Activated CD4-positive, alpha-beta memory T cell treated with anti-CD3 and anti-CD28 coated beads for 36 hours (primary cell): ENCODE data around the gene FBXL19. TPM values are rescaled to one million over a fixed set of nuclear protein-coding genes. Genes with fewer than 3 reads are reported as not detected.
A peak's percentile ranks its signal among the peaks of the same experiment; 100 is the strongest.

ENCODE experiments used
- CTCF ChIA-PET: fragments of 350-600 bp; sonication (Branson Sonifier 250); formaldehyde crosslinking; loops from one replicate; lab custom pipeline; 2021; ENCODE audit warnings: antibody characterized with exemption, inconsistent platforms; lab: Charles Lee
- POLR2A ChIA-PET: fragments of 350-600 bp; sonication (Branson Sonifier 250); formaldehyde crosslinking; loops from one replicate; lab custom pipeline; 2021; ENCODE audit warnings: antibody characterized with exemption; lab: Charles Lee
- DNase-seq: peaks from one replicate; pipeline ENCODE4 v3.0.0-alpha.2; 2020
- H3K27ac Mint-ChIP-seq: one replicate; pipeline ENCODE4 v1.8.0; 2021; ENCODE audit warnings: mixed read lengths
- H3K27me3 Mint-ChIP-seq: one replicate; pipeline ENCODE4 v1.8.0; 2021; ENCODE audit warnings: mixed read lengths
- H3K36me3 Mint-ChIP-seq: one replicate; pipeline ENCODE4 v1.8.0; 2021; ENCODE audit warnings: mixed read lengths
- H3K4me1 Mint-ChIP-seq: one replicate; pipeline ENCODE4 v1.8.0; 2021; ENCODE audit warnings: low read depth, mixed read lengths
- H3K4me3 Mint-ChIP-seq: one replicate; pipeline ENCODE4 v1.8.0; 2021; ENCODE audit warnings: mild to moderate bottlenecking, mixed read lengths
- H3K9me3 Mint-ChIP-seq: one replicate; pipeline ENCODE4 v1.8.0; 2021; ENCODE audit warnings: mixed read lengths
- intact Hi-C: fragments of 100-400 bp; cut with micrococcal nuclease; formaldehyde crosslinking; loops from one replicate; pipeline ENCODE4 v1.15.1; 2023
- total RNA-seq, 2 experiments: library from RNA; stranded (reverse); gene quantifications; one replicate each; pipeline ENCODE4 v1.2.3, GENCODE V29; 2021

FBXL19 gene
- total RNA-seq, 2 experiments from 2014 or later, result 21.0 to 22.2 TPM

GRCh38 chr16:30924076-30924912, 922 bp downstream of the FBXL19 start:
- peak overlapping the region; percentile 33 for H3K27ac Mint-ChIP-seq
- H3K9me3 Mint-ChIP-seq, result no peaks in the 10 kb centered on the region
- ChIA-PET CTCF (interaction anchor here (0.6 to 1.2 kb wide), 3 partner anchors 16 to 519 kb away, joined by 3 read pairs; no protein-coding TSS in a partner anchor), POLR2A (no interaction called here)
- H3K4me3 Mint-ChIP-seq, result peak overlapping the region; percentile 76
- peaks cover 10% of the 10 kb centered on the region for H3K4me1 Mint-ChIP-seq
- H3K27me3 Mint-ChIP-seq, result no peaks in the 10 kb centered on the region
- intact Hi-C loops, result loop anchor here (10.0 kb wide), 1 partner anchor 549 kb away; the partner anchor contains the start of genes MYL11 and TBC1D10B
- DNase-seq, result peak; percentile 35
- H3K36me3 Mint-ChIP-seq, result peaks cover 3% of the 10 kb centered on the region

- Mint-ChIP-seq H3K4me1 (peaks cover 10% of the 10 kb centered on the region), H3K4me3 (peak overlapping the region; percentile 76), H3K27me3 (no peaks in the 10 kb centered on the region), H3K36me3 (peaks cover 3% of the 10 kb centered on the region), H3K9me3 (no peaks in the 10 kb centered on the region), H3K27ac (no peak overlapping the region)
- intact Hi-C loops, result loop anchor here (10.0 kb wide), 1 partner anchor 550 kb away; the partner anchor contains the start of genes MYL11 and TBC1D10B
- no peak for DNase-seq
- POLR2A ChIA-PET, result interaction anchor here (0.7 kb wide), 1 partner anchor 9 kb away, joined by 3 read pairs; no protein-coding TSS in a partner anchor
- CTCF ChIA-PET, result interaction anchor here (0.6 to 1.9 kb wide), 4 partner anchors 15 to 518 kb away, joined by 3 to 4 read pairs (median 3); no protein-coding TSS in a partner anchor
Observed at GRCh38 chr16:30924913-30925631, 1.7 kb downstream of the FBXL19 start.

GRCh38 chr16:30925632-30925987, 2.2 kb downstream of the FBXL19 start:
- intact Hi-C loops, result loop anchor here (10.0 kb wide), 1 partner anchor 551 kb away; the partner anchor contains the start of genes MYL11 and TBC1D10B
- Mint-ChIP-seq H3K27ac (no peak overlapping the region), H3K9me3 (no peaks in the 10 kb centered on the region), H3K4me1 (peaks cover 10% of the 10 kb centered on the region), H3K27me3 (no peaks in the 10 kb centered on the region), H3K36me3 (peaks cover 4% of the 10 kb centered on the region), H3K4me3 (no peak overlapping the region)
- ChIA-PET POLR2A (interaction anchor here (0.7 kb wide), 1 partner anchor 8 kb away, joined by 3 read pairs; no protein-coding TSS in a partner anchor), CTCF (interaction anchor here (1.5 to 1.9 kb wide), 2 partner anchors 17 to 81 kb away, joined by 4 to 7 read pairs; no protein-coding TSS in a partner anchor)
- no peak for DNase-seq

- H3K4me3 Mint-ChIP-seq, result no peak overlapping the region
- POLR2A ChIA-PET, result no interaction called here
Observed at GRCh38 chr16:30925995-30926811, 2.8 kb downstream of the FBXL19 start.

GRCh38 chr16:30926937-30927788, 3.8 kb downstream of the FBXL19 start:
- Mint-ChIP-seq H3K4me1 (peaks cover 10% of the 10 kb centered on the region), H3K27me3 (no peaks in the 10 kb centered on the region), H3K9me3 (no peaks in the 10 kb centered on the region), H3K4me3 (no peak overlapping the region), H3K27ac (no peak overlapping the region), H3K36me3 (peaks cover 5% of the 10 kb centered on the region)
- no peak for DNase-seq
- intact Hi-C loops, result loop anchor here (10.0 kb wide), 1 partner anchor 552 kb away; the partner anchor contains the start of genes MYL11 and TBC1D10B
- CTCF ChIA-PET, result interaction anchor here (0.7 to 1.9 kb wide), 4 partner anchors 13 to 83 kb away, joined by 3 to 7 read pairs (median 4); no protein-coding TSS in a partner anchor
- POLR2A ChIA-PET, result no interaction called here

More at GRCh38 chr16:30925995-30926811, 2.8 kb downstream of the FBXL19 start:
- intact Hi-C loops, result loop anchor here (10.0 kb wide), 1 partner anchor 551 kb away; the partner anchor contains the start of genes MYL11 and TBC1D10B
- no peaks in the 10 kb centered on the region for H3K9me3 Mint-ChIP-seq
- peaks cover 10% of the 10 kb centered on the region for H3K4me1 Mint-ChIP-seq
- H3K36me3 Mint-ChIP-seq, result peaks cover 4% of the 10 kb centered on the region
- DNase-seq, result no peak
- no peaks in the 10 kb centered on the region for H3K27me3 Mint-ChIP-seq
- H3K27ac Mint-ChIP-seq, result no peak overlapping the region
- CTCF ChIA-PET, result interaction anchor here (1.5 to 1.9 kb wide), 2 partner anchors 16 to 82 kb away, joined by 4 to 7 read pairs; no protein-coding TSS in a partner anchor

GRCh38 chr16:30927789-30928378, 4.5 kb downstream of the FBXL19 start:
- H3K36me3 Mint-ChIP-seq, result peaks cover 9% of the 10 kb centered on the region
- H3K27ac Mint-ChIP-seq, result no peak overlapping the region
- H3K4me1 Mint-ChIP-seq, result peaks cover 10% of the 10 kb centered on the region
- intact Hi-C loops, result loop anchor here (10.0 kb wide), 1 partner anchor 553 kb away; the partner anchor contains the start of genes MYL11 and TBC1D10B
- no peak overlapping the region for H3K4me3 Mint-ChIP-seq
- POLR2A ChIA-PET, result no interaction called here
- H3K9me3 Mint-ChIP-seq, result no peaks in the 10 kb centered on the region
- no peaks in the 10 kb centered on the region for H3K27me3 Mint-ChIP-seq
- peak; percentile 46 for DNase-seq
- CTCF ChIA-PET, result interaction anchor here (0.7 to 0.8 kb wide), 2 partner anchors 13 to 26 kb away, joined by 3 read pairs; no protein-coding TSS in a partner anchor

- Mint-ChIP-seq H3K36me3 (peaks cover 9% of the 10 kb centered on the region), H3K4me3 (no peak overlapping the region), H3K9me3 (no peaks in the 10 kb centered on the region), H3K27ac (no peak overlapping the region), H3K27me3 (no peaks in the 10 kb centered on the region), H3K4me1 (peaks cover 10% of the 10 kb centered on the region)
- no peak for DNase-seq
- ChIA-PET POLR2A (no interaction called here), CTCF (interaction anchor here (1.0 kb wide), 1 partner anchor 25 kb away, joined by 3 read pairs; no protein-coding TSS in a partner anchor)
- intact Hi-C loops, result loop anchor here (10.0 kb wide), 1 partner anchor 554 kb away; the partner anchor contains the start of genes MYL11 and TBC1D10B
Observed at GRCh38 chr16:30928390-30928789, 5.0 kb downstream of the FBXL19 start.

GRCh38 chr16:30929167-30929566, 5.8 kb downstream of the FBXL19 start:
- peaks cover 10% of the 10 kb centered on the region for H3K4me1 Mint-ChIP-seq
- H3K9me3 Mint-ChIP-seq, result no peaks in the 10 kb centered on the region
- intact Hi-C loops, result loop anchor here (10.0 kb wide), 1 partner anchor 554 kb away; the partner anchor contains the start of genes MYL11 and TBC1D10B
- no peak overlapping the region for H3K4me3 Mint-ChIP-seq
- POLR2A ChIA-PET, result no interaction called here
- CTCF ChIA-PET, result interaction anchor here (1.0 kb wide), 1 partner anchor 25 kb away, joined by 3 read pairs; no protein-coding TSS in a partner anchor
- H3K27me3 Mint-ChIP-seq, result no peaks in the 10 kb centered on the region
- no peak for DNase-seq
- no peak overlapping the region for H3K27ac Mint-ChIP-seq
- H3K36me3 Mint-ChIP-seq, result peaks cover 9% of the 10 kb centered on the region

GRCh38 chr16:30930160-30930571, 6.8 kb downstream of the FBXL19 start:
- H3K27ac Mint-ChIP-seq, result no peak overlapping the region
- ChIA-PET CTCF (interaction anchor here (1.3 kb wide), 1 partner anchor 11 kb away, joined by 5 read pairs; no protein-coding TSS in a partner anchor), POLR2A (no interaction called here)
- H3K27me3 Mint-ChIP-seq, result no peaks in the 10 kb centered on the region
- intact Hi-C loops, result no loop called here
- H3K9me3 Mint-ChIP-seq, result no peaks in the 10 kb centered on the region
- H3K4me1 Mint-ChIP-seq, result peaks cover 14% of the 10 kb centered on the region
- H3K4me3 Mint-ChIP-seq, result no peak overlapping the region
- no peak for DNase-seq
- peaks cover 9% of the 10 kb centered on the region for H3K36me3 Mint-ChIP-seq
